Skeletal muscle cell (primary cell): ENCODE results near the gene AKNA.
A peak's percentile ranks its signal among the peaks of the same experiment; 100 is the strongest.
"Not testable (repeated sequence)": the region's sequence is repeated elsewhere in the genome, so short reads cannot be mapped to it uniquely, and the experiment has no call there.

Experiments
- DNase-seq: peaks from one replicate; pipeline ENCODE4 v3.0.0-alpha.2; 2010; ENCODE audit warnings: low read depth
- H3K4me3 ChIP-seq: 2 replicates; pipeline ENCODE4 v1.5.1; 2011; ENCODE audit warnings: low read depth, mild to moderate bottlenecking, control low read depth, low read length, moderate library complexity

AKNA gene

DNA sequence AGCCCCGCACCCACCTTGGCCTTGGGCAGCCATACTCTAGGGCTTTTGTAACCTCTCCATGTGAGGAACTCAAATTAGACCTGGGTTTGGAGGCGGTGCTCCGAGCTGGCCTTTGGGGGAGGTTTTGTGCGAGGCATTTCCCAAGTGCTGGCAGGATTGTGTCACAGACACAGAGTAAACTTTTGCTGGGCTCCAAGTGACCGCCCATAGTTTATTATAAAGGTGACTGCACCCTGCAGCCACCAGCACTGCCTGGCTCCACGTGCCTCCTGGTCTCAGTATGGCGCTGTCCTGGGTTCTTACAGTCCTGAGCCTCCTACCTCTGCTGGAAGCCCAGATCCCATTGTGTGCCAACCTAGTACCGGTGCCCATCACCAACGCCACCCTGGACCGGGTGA lies 58.2 kb downstream of the AKNA start, which contains the start of gene ORM2:
TSS of gene ORM2 (plus strand) at position 245 of the 398 bp plus-strand sequence. CDS start at position 281, 36 bp downstream.
- not testable (repeated sequence) for DNase-seq, H3K4me3 ChIP-seq

DNA sequence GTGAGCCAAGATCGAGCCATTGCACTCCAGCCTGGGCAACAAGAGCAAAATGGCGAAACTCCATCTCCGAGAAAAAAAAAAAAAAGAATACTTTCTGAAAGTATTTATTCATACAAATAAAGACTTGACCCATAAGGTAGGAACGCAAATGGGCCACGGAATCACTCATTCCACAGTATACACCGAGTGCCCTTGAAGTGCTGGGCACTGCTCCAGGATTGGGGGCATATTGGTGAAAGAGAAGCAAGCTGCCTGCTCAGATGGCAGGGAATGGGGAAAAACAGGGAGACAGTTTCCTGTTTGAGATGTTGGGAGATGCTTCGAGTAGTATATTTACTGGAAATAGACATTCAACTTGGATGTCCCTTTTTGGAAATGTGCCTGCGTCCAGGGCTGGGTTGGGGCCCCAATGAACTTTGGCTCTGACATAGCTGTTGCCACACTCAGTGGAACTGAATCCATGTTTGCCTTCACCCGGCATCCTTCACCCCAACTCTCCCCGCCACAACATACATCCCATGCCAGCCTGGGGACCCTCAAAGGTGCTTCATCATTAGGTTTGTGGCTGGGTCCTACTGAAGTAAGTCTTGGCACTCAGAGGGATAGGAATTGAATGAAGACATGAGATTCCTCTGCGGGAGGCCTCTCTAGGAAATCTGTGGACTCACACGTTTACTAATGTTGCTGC lies 58.7 kb downstream of the AKNA start:
- not testable (repeated sequence) for H3K4me3 ChIP-seq, DNase-seq

DNA sequence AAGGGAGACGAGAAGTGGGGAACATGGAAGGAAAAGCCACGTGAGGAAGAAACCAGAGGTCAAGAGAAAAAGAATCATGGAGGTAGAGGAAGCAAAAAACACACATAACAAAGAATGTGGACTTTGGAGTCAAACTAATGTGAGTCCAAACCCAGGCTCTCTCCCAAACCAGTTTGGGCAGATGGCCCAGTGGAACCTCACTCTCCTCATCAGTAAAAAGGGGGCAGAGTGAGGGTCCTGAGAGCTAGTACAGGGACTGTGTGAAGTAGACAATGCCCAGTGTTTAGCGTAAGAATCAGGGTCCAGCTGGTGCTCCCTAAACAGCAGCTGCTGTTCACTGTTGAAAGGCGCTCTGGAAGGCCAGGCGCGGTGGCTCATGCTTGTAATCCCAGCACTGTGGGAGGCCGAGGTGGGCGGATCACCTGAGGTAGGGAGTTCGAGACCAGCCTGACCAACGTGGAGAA lies 59.4 kb downstream of the AKNA start:
- H3K4me3 ChIP-seq, DNase-seq: not testable (repeated sequence)

DNA sequence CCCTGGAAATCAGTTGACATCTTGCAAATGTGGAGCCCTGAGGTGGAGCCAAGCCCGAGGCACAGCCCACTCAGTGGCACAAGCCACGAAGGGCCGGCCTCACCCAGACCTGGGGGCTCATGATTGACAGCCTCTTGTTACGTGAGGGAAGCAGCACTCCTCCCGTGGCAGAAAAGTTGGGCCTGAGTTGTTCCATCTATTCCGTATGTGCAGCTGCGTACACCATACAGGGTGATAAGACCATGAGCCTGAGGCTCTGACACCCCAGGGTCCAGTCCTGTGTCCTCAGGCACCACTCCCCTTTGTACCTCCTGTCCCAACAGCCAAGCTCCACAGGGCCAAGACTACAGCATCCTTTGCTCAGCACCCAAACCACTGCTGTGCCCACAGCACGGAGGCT lies 60.0 kb downstream of the AKNA start:
- DNase-seq: no peak
- H3K4me3 ChIP-seq: no peak overlapping the region

DNA sequence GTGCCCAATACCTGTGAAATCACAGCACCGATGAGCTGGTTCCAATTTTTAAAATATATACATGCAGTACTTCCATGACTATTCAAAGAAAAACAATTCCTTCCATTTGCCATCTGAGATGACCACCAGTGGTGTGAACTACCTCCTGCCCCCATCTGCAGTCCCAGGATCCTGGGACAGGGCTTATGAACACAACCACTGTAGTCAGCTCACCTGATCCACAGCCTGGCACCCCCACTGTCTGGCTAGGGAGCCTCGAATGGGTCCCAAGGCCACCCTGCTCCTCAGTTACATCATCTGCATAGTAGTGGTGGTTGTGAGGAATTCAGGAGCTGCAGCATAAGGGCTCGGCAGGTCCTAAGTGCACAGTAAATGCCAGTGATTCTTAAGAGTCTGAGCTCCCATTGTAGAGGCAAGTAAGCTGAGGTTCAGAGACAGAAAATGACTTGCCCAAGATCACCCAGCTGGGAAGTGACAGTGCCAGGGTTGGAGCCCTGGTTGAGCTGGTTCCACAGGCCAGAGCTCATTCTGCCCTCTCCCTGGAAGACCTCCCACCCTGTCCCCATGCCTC lies 62.0 kb downstream of the AKNA start:
- DNase-seq, H3K4me3 ChIP-seq: not testable (repeated sequence)

DNA sequence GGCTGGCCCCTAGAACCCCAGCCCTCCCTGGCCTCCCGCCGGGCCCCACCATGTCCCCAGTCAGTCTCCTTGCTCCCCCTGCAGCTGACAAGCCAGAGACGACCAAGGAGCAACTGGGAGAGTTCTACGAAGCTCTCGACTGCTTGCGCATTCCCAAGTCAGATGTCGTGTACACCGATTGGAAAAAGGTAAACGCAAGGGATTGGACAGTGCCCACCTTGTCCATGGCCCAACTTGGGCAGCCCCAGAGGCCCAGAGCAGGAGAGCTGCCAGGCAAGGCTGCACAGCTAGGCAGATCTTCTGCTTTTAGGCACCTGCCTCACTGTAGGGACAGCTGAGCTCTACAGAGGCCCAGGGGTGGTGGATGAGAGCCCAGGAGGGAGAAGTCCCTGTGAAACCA lies 62.8 kb downstream of the AKNA start:
- H3K4me3 ChIP-seq, DNase-seq: not testable (repeated sequence)

DNA sequence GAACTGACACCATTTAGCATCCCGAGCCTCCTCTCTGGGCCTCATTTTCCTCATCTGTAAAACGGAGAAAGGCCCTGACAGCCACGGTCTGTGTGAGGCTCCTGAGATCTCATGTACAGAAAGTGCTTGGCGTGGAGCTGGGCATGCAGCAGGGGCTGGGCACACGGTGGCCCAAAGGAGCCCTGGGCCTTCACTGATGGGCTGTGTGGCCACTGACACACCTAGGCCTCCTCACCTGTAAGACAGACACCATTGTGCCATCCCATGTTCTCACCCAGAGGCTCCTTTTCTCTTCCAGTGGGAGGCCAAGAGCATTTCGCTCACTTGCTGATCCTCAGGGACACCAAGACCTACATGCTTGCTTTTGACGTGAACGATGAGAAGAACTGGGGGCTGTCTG lies 63.3 kb downstream of the AKNA start:
- DNase-seq: no peak
- H3K4me3 ChIP-seq: no peak overlapping the region

DNA sequence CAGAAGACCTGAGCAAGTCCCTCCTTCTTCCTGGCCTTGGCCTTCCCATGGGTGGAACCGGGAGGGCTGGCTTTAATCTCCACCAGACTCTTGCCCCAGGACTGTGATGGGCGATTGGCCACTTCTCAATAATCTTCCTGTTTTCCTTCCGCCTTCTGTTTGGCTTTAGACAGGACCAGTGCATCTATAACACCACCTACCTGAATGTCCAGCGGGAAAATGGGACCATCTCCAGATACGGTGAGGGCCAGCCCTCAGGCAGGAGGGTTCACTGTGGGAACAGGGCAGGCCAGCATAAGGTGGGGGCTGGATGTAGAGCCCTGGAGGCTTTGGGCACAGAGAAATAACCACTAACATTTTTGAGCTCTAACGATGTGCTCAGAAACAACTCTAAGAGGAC lies 63.9 kb downstream of the AKNA start:
- DNase-seq, H3K4me3 ChIP-seq: not testable (repeated sequence)

DNA sequence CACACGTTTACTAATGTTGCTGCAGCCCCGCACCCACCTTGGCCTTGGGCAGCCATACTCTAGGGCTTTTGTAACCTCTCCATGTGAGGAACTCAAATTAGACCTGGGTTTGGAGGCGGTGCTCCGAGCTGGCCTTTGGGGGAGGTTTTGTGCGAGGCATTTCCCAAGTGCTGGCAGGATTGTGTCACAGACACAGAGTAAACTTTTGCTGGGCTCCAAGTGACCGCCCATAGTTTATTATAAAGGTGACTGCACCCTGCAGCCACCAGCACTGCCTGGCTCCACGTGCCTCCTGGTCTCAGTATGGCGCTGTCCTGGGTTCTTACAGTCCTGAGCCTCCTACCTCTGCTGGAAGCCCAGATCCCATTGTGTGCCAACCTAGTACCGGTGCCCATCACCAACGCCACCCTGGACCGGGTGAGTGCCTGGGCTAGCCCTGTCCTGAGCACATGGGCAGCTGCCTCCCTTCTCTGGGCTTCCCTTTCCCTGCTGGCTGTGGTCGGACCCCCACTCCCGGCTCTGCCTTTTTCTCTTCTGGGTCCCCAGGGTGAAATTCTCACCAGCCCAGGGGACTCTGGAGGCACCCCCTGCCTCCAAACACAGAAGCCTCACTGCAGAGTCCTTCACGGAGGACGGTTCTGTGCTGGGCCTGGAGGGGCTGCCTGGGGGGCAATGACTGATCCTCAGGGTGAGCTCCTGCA lies 64.8 kb downstream of the AKNA start, which contains the start of gene ORM1:
TSS of gene ORM1 (plus strand) at position 268 of the 701 bp plus-strand sequence. CDS start at position 304, 36 bp downstream.
- not testable (repeated sequence) for H3K4me3 ChIP-seq, DNase-seq

DNA sequence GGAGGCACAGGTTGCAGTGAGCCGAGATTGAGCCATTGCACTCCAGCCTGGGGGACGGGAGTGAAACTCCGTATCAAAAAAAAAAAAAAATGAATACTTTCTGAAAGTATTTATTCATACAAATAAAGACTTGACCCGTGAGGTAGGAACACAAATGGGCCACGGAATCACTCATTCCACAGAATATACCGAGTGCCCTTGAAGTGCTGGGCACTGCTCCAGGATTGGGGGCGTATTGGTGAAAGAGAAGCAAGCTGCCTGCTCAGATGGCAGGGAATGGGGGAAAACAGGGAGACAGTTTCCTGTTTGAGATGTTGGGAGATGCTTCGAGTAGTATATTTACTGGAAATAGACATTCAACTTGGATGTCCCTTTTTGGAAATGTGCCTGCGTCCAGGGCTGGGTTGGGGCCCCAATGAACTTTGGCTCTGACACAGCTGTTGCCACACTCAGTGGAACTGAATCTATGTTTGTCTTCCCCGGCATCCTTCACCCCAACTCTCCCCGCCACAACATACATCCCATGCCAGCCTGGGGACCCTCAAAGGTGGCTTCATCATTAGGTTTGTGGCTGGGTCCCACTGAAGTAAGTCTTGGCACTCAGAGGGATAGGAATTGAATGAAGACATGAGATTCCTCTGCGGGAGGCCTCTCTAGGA lies 65.5 kb downstream of the AKNA start:
- not testable (repeated sequence) for H3K4me3 ChIP-seq, DNase-seq

DNA sequence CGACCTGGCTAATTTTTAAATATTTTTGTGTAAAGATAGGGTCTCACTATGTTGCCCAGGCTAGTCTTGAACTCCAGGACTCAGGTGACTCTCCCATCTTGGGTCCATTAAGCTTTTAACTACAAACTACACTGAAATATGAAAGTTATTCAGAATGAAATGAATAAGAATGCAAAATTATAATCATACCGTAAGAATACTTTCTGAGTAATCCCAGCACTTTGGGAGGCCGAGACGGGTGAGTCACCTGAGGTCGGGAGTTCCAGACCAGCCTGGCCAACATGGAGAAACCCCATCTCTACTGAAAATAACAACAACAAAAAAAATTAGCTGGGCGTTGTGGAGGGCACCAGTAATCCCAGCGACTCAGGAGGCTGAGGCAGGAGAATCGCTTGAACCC lies 66.0 kb downstream of the AKNA start:
- DNase-seq: no peak

DNA sequence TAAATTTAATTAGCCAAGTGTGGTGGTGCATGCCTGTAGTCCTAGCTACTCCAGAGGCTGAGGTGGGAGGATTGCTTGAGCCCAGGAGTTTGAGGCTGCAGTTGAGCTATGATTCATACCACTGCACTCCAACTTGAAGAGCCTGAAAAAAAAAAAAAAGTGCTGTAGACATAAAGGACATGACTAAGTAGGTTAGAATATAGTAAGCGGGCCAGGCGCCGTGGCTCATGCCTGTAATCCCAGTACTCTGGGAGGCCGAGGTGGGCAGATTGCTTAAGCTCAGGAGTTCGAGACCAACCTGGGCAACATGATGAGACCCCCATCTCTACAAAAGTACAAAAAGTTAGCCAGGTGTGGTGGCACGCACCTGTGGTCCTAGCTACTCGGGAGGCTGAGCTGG lies 67.1 kb downstream of the AKNA start:
- peak; percentile 38 for DNase-seq
- H3K4me3 ChIP-seq: not testable (repeated sequence)

More for the DNA sequence above, 66.0 kb downstream of the AKNA start:
- H3K4me3 ChIP-seq: no peak overlapping the region

DNA sequence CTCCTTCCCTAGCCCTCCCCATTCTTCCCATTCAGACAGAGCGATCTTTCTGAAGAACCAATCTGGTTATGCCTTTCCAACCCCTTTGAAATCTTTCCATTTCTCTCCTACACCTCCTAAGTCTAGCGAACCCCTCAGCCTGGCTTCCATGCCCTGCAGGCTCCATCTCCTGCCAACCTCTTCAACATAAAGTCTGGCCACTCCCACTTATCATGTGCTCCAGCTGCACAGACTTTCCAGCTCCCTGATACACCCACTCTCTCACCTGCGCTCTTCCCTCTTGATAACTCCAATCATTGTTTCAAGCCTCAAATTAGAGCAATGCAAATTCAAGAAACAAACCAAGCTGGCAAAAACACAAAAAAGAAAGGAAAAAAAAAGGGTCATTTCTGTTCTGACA lies 68.6 kb downstream of the AKNA start:
- no peak overlapping the region for H3K4me3 ChIP-seq
- no peak for DNase-seq

DNA sequence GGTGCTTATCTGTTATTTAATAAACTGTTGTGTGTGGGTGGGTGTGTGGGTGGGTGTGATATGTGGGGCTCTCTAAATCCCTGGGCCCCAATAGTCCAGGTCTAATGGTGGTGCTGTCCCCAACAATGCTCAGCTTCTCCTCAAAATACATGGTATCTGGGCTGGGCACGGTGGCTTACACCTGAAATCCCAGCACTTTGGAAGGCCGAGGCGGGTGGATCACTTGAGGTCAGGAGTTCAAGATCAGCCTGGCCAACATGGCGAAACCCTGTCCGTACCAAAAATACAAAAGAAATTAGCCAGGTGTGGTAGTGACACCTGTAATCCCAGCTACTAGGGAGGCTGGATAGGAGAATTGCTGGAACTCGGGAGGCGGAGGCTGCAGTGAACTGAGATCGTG lies 69.4 kb downstream of the AKNA start:
- H3K4me3 ChIP-seq: no peak overlapping the region
- DNase-seq: no peak

DNA sequence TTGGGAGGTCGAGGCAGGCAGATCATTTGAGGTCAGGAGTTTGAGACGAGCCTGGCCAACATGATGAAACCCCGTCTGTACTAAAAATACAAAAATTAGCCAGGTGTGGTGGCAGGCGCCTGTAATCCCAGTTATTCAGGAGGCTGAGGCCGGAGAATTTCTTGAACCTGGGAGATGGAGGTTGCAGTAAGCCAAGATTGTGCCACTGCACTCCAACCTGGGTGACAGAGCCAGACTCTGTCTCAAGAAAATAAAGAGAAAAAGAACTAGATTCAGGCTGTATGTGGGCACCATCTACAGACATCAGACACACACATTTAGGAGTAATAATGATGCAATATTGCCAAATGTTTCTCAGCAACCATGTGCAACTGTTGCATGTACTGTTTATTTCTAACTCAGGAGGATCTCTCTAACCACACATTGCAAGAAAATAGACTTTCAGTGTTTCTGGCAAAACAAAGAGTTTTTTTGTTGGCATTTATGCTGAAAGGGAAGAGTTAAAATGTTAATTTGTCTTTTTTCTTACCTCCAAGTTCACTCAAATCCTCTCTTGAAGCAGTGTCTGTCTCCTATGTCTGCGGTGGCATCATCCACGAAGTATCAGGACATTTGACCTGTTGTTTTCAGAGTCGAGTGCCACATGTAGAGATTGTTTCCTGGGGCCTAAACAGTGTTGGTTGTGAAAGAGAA lies 70.0 kb downstream of the AKNA start:
- no peak overlapping the region for H3K4me3 ChIP-seq
- DNase-seq: peak; percentile 45

DNA sequence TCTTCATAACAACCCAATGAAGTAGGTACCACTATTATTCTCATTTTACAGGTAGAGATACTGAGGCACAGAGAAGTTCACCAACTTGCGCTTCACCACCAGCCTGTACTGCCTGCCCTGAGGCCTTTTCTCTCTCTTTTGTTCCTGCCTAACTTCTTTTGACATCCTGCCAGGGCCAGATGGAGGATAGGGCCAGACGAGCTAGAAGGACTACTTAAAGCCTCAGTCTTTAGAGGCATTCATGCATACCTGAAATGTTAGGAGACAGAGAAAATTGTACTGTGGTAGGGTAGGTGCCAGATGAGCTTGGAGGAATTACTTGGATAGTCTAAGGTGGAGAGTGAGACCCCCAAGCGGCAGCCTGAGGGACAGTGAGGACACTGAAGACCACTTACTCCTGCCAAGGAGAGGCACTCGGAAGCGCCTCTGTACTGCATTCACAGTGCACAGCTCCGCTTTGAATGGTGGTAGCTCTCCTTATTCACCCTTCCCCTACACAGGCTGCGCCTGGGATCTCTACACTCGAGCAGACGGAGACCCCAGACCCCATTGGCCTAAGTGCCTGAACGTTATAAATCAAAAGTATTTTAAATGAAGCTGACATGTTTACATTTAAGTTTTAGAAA lies 71.1 kb downstream of the AKNA start:
- no peak overlapping the region for H3K4me3 ChIP-seq
- no peak for DNase-seq

DNA sequence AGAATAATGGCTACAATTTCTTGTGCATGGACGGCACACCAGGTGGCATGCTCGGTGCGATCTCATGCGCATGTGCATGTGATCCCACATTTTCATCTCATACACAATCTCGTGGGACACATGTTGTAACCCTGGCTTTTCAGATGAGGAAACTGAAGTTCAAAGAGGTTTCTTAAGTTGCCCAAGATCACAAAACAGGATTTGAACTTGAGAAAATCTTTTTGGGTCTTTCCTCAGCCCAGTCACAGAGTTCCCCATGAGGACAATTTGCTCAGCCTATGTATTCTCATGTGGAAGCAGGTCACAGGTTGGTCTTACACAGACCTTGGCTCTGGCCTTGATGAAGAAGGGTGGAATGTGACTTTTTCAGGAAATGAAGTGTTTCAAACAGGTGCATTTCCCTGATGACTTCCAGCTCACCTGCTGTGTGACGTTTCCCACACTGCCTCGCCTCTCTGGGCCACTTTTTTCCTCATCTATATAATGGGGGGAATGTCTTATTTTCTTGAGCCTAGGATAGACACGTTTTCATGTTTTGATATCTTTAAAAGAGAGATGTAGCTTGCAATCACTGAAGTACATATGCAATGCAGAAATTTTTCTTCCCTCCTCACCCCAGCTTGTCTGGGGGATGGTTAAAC lies 71.9 kb downstream of the AKNA start:
- no peak for DNase-seq

DNA sequence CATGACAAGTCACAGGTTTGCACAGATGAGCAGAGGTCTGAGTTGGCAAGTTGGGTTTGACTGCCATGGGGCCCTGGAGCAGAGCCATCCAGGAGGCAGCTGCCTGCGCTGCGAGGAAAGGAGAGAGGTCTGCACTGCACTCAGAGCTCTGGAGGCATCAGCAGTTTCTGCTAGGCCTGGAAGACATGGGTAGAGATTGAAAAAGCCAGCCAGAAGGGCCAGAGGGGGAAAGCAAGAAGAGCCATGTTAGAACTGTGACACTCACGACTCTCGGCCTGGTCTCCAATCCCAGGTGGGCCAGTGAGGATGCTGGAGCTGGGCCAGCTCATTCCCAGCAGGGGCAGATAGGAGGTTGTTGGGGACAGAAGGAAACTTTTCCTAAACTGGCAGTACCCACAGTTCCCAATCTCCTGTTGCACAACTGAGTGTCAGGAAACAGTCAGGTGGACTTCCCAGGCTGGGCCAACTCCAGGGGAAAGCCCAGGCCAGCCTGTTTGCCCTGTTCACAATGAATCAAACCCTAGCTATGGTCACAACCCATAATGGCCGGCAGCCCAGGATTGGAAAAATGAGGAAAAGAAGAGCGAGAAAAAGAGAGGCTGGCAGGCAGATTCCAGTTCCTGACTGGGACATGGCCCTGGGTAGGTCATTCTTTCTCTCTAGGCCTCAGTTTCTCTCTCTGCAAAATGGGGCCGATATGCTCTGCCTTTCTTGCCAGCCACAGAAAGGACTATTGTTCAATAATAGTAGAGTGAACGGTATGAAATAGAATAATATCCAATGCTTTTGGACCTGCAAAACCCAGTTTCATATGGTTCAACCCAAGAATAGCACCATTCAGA lies 72.7 kb downstream of the AKNA start:
- DNase-seq: no peak

More for the DNA sequence above, 71.9 kb downstream of the AKNA start:
- H3K4me3 ChIP-seq: no peak overlapping the region

More for the DNA sequence above, 72.7 kb downstream of the AKNA start:
- no peak overlapping the region for H3K4me3 ChIP-seq
